Muscle layer of duodenum (tissue), 2 donors: ENCODE results near the gene CHP1.
"Not testable (repeated sequence)": the region's sequence is repeated elsewhere in the genome, so short reads cannot be mapped to it uniquely, and the experiment has no call there.

Experiments
- H3K27ac ChIP-seq: one replicate; pipeline ENCODE4 v1.7.0; 2013; ENCODE audit warnings: mild to moderate bottlenecking, low read length
- H3K27me3 ChIP-seq: one replicate; pipeline ENCODE4 v1.7.0; 2013; ENCODE audit warnings: low read depth, mild to moderate bottlenecking, control low read depth, low read length
- H3K36me3 ChIP-seq, 2 donors: one replicate each; pipeline ENCODE4 v1.7.0; 2013; ENCODE audit warnings: low read length in 2 of 2, control low read depth in 1 of 2, mild to moderate bottlenecking in 1 of 2; ENCODE audit not compliant: insufficient read depth in 2 of 2, control insufficient read depth in 1 of 2
- H3K4me1 ChIP-seq, 2 donors: one replicate each; pipeline ENCODE4 v1.7.0; 2013; ENCODE audit warnings: low read length in 2 of 2, mild to moderate bottlenecking in 2 of 2, control low read depth in 1 of 2, moderate library complexity in 1 of 2; ENCODE audit not compliant: insufficient read depth in 2 of 2, control insufficient read depth in 1 of 2
- H3K4me3 ChIP-seq, 2 donors: one replicate each; pipeline ENCODE4 v1.7.0; 2013; ENCODE audit warnings: low read length in 2 of 2, low read depth in 1 of 2, mild to moderate bottlenecking in 1 of 2
- H3K9me3 ChIP-seq, 2 donors: one replicate each; pipeline ENCODE4 v1.7.0; 2013; ENCODE audit warnings: low read length in 2 of 2, control low read depth in 1 of 2, mild to moderate bottlenecking in 1 of 2; ENCODE audit not compliant: control insufficient read depth in 1 of 2
- donor health status: healthy.

The CHP1 gene

DNA sequence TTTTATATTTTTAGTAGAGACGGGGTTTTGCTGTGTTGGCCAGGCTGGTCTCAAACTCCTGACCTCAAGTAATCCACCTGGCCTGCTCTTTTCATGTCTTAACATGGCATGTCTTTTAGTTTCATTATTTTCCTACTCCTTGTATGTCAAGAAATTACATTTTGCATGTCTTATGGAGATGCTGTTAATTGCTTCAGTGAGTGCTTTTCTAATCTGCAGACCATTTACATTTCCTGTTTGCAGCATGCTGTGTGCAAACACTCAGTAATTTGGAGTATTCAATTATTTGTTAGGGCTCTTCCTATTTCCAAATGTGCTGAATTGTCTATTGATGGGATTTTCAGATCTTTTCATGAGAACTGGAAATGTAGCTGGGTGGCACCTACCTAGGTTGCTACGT is 70.1 kb downstream of the CHP1 start:
- peaks cover 0 to 18% of the 10 kb centered on the region in 2 donors for H3K36me3 ChIP-seq
- not testable (repeated sequence) for H3K27me3 ChIP-seq, H3K27ac ChIP-seq, H3K4me1 ChIP-seq, H3K9me3 ChIP-seq, H3K4me3 ChIP-seq

DNA sequence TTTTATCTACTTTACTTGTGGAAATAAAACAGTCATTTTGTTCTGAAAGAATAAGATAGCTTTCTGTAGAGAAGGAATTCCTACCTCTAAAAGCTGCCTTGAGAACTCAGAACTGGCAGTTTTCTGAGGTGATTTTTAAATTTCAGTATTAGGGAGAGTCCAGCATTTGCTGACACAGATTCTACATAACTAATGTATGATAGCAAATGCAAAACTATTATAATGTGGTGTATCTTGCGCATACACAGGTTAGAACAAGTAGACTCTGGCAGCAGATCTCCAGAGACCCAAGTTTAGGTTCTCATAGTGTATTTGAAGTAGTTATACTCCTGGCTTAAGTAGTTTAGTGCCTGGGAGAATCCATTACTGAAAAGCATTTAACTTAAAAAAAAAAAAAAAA is 70.5 kb downstream of the CHP1 start:
- Histone ChIP-seq H3K4me1 (no peaks in the 10 kb centered on the region), H3K4me3 (no peak overlapping the region), H3K36me3 (peaks cover 0 to 18% of the 10 kb centered on the region in 2 donors), H3K27me3 (no peaks in the 10 kb centered on the region), H3K27ac (no peak overlapping the region), H3K9me3 (no peaks in the 10 kb centered on the region)

DNA sequence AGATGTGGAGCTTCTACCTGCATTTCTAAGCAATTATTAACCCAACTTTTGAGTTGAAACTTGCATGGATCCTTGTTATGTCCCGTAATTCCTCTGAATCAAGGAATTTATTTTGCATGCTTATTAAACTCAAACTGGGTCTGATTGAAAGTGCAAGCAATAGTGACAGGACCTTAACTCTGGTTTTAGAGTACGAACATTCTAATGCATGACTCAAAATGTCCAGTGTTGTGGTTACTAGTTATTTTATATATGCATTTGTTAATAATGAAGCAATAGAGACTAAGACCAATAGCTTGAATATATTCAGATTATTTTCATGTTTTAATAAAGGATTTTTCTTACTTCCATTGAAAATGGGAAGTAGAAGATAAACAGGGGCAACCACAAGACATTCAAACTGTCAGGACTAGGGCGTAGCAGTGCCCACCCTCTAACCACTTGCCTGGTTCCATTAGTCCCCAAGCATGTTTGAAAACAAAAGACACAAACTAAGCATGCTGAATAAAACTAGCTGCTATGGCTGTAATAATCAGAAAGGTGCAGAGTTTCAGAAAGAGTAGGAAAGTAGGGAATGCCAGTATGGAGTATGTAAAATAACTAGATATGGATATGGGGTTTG is 73.2 kb downstream of the CHP1 start:
- Histone ChIP-seq H3K36me3 (peaks cover 0 to 1% of the 10 kb centered on the region in 2 donors), H3K27ac (no peak overlapping the region), H3K9me3 (no peaks in the 10 kb centered on the region), H3K4me1 (no peaks in the 10 kb centered on the region), H3K27me3 (no peaks in the 10 kb centered on the region), H3K4me3 (no peak overlapping the region)

DNA sequence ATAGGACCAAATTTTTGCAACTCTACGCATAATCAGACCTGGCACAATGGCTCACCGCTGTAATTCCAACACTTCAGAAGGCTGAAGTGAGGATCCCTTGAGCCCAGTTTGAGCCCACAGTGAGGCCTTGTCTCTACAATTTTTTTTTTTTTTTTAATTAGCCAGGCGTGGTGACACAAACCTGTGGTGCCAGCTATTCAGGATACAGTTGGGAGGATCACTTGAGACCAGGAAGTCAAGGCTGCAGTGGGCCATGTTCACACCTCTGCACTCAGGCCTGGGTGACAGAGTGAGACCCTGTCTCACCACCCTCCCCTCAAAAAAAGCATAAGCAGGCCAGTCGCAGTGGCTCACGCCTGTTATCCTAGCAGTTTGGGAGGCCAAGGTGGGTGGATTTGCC is 76.6 kb downstream of the CHP1 start:
- H3K9me3 ChIP-seq: no peaks in the 10 kb centered on the region
- no peaks in the 10 kb centered on the region for H3K4me1 ChIP-seq
- no peak overlapping the region for H3K4me3 ChIP-seq
- H3K27ac ChIP-seq: no peak overlapping the region
- peaks cover 5 to 6% of the 10 kb centered on the region in 2 donors for H3K36me3 ChIP-seq
- no peaks in the 10 kb centered on the region for H3K27me3 ChIP-seq

- peaks cover 6 to 8% of the 10 kb centered on the region in 2 donors for H3K36me3 ChIP-seq
- H3K27me3 ChIP-seq: no peaks in the 10 kb centered on the region
- H3K4me3 ChIP-seq: no peak overlapping the region
- H3K9me3 ChIP-seq: no peaks in the 10 kb centered on the region
- no peaks in the 10 kb centered on the region for H3K4me1 ChIP-seq
- H3K27ac ChIP-seq: no peak overlapping the region
Measured at GRCh38 chr15:41309226-41309905, 78.3 kb downstream of the CHP1 start.

- H3K4me3 ChIP-seq, H3K36me3 ChIP-seq, H3K9me3 ChIP-seq, H3K27me3 ChIP-seq, H3K4me1 ChIP-seq, H3K27ac ChIP-seq: not testable (repeated sequence)
Measured at GRCh38 chr15:41320805-41321330, 89.8 kb downstream of the CHP1 start.

- Histone ChIP-seq H3K4me3 (no peak overlapping the region), H3K36me3 (no peaks in the 10 kb centered on the region), H3K9me3 (no peaks in the 10 kb centered on the region), H3K4me1 (no peaks in the 10 kb centered on the region), H3K27ac (no peak overlapping the region), H3K27me3 (no peaks in the 10 kb centered on the region)
Measured at GRCh38 chr15:41323611-41324010, 92.5 kb downstream of the CHP1 start.

DNA sequence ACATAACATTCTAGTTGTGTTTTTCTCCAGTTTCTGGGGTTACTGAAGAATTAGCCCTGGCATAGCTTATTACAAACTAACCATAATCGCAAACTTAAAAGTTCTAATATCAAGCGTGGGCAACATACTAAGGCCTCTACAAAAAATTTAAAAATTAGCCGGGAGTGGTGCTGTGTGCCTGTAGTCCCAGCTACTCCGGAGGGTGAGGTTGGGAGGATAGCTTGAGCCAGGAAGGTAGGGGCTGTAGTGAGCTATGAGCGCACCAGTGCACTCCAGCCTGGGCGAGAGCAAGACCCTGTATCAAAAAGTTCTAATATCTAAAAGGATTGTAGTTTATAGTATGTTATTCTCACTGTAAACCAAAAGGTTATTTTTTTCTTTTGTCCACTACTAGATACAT is 100.2 kb downstream of the CHP1 start:
- H3K4me1 ChIP-seq: peaks cover 0 to 8% of the 10 kb centered on the region in 2 donors
- H3K9me3 ChIP-seq: no peaks in the 10 kb centered on the region
- no peak overlapping the region for H3K27ac ChIP-seq
- H3K4me3 ChIP-seq: peak overlapping the region; percentile 93 to 99
- no peaks in the 10 kb centered on the region for H3K27me3 ChIP-seq
- no peaks in the 10 kb centered on the region for H3K36me3 ChIP-seq
